ENCODE measurements around the gene LPP.

The LPP gene

GRCh38 chr3:188137051-188137450, 16.9 kb upstream of the LPP start:
- no peak for DNase-seq

- DNase-seq: no peak
Measured at GRCh38 chr3:188139466-188139865, 14.5 kb upstream of the LPP start.

GRCh38 chr3:188146219-188146618, 7.7 kb upstream of the LPP start:
- DNase-seq: no peak

GRCh38 chr3:188147782-188148181, 6.2 kb upstream of the LPP start:
- DNase-seq: no peak

- no peak for DNase-seq
Measured at GRCh38 chr3:188148318-188148717, 5.6 kb upstream of the LPP start.

- no peak for DNase-seq
Measured at GRCh38 chr3:188149587-188149986, 4.4 kb upstream of the LPP start.

GRCh38 chr3:188150982-188151381, 3.0 kb upstream of the LPP start:
- DNase-seq: no peak

GRCh38 chr3:188151438-188151837, 2.5 kb upstream of the LPP start:
- no peak for DNase-seq

GRCh38 chr3:188152660-188153436, 1.1 kb upstream of the LPP start:
- DNase-seq: no peak

- DNase-seq: peak; percentile 45
Measured at GRCh38 chr3:188153437-188154013, 432 bp upstream of the LPP start.

- DNase-seq: no peak
Measured at GRCh38 chr3:188154809-188155574, 1.0 kb downstream of the LPP start.

GRCh38 chr3:188156056-188156455, 2.1 kb downstream of the LPP start:
- DNase-seq: no peak

- no peak for DNase-seq
Measured at GRCh38 chr3:188157407-188157806, 3.5 kb downstream of the LPP start.

GRCh38 chr3:188157971-188158370, 4.0 kb downstream of the LPP start:
- no peak for DNase-seq

GRCh38 chr3:188158731-188159310, 4.9 kb downstream of the LPP start:
- no peak for DNase-seq

GRCh38 chr3:188160751-188161150, 6.8 kb downstream of the LPP start:
- no peak for DNase-seq

- no peak for DNase-seq
Measured at GRCh38 chr3:188164248-188164687, 10.3 kb downstream of the LPP start.

GRCh38 chr3:188165596-188165995, 11.6 kb downstream of the LPP start:
- DNase-seq: no peak

- no peak for DNase-seq
Measured at GRCh38 chr3:188166441-188166840, 12.5 kb downstream of the LPP start.

- no peak for DNase-seq
Measured at GRCh38 chr3:188168186-188168585, 14.2 kb downstream of the LPP start.

- no peak for DNase-seq
Measured at GRCh38 chr3:188168648-188169047, 14.7 kb downstream of the LPP start.

- DNase-seq: no peak
Measured at GRCh38 chr3:188169830-188170455, 16.0 kb downstream of the LPP start.

Data from activated CD4-positive, CD25-positive, alpha-beta regulatory T cell treated with anti-CD3 and anti-CD28 coated beads, Interleukin-2, amount 50 U/mL, for 72 hours (primary cell).